GM12878 (cell line): ENCODE results near the gene ACVR1C. TPM values are rescaled to one million over a fixed set of nuclear protein-coding genes. Genes with fewer than 3 reads are reported as not detected.

Experiments
- ATAC-seq: fragments of 200-7000 bp; cut with Tn5 transposase; 3 replicates; pipeline ENCODE4 v1.9.1; 2020; ENCODE audit warnings: mild to moderate bottlenecking, moderate library complexity
- BruUV-seq: library from RNA; stranded (reverse); fragments of 400-500 nt; replicated peaks from 2 replicates; lab custom pipeline; 2021; lab: Mats Ljungman, UMichigan
- CTCF ChIA-PET: fragments of 300-600 bp; sonication (Branson Sonifier 250); formaldehyde crosslinking; extraction: SDS; loops from one replicate; lab custom pipeline; 2021; ENCODE audit warnings: inconsistent platforms; lab: Yijun Ruan, JAX
- POLR2A ChIA-PET: fragments of 350-600 bp; formaldehyde crosslinking; extraction: SDS; loops from one replicate; lab custom pipeline; 2021; ENCODE audit warnings: inconsistent platforms; lab: Charles Lee
- RAD21 ChIA-PET: fragments of 300-600 bp; sonication (Branson Sonifier 250); formaldehyde crosslinking; loops from one replicate; lab custom pipeline; 2023; ENCODE audit warnings: antibody characterized with exemption; ENCODE audit not compliant: unreplicated experiment; lab: Charles Lee
- SMC1A ChIA-PET: fragments of 300-600 bp; sonication (Branson Sonifier 250); formaldehyde crosslinking; loops from one replicate; lab custom pipeline; 2023; ENCODE audit not compliant: unreplicated experiment, uncharacterized antibody; lab: Charles Lee
- DNase-seq: peaks from one replicate; pipeline ENCODE4 v3.0.0-alpha.2; 2011; ENCODE audit warnings: low read depth, low spot score
- FAIRE-seq: peaks from 3 replicates; lab custom pipeline; 2011; peaks lifted over from hg19 to GRCh38; lab: Jason Lieb, UNC
- H2AFZ ChIP-seq: 2 replicates; pipeline ENCODE4 v1.6.0; 2011; ENCODE audit warnings: low read depth, low read length, control low read depth; ENCODE audit not compliant: control insufficient read depth
- H3K27ac ChIP-seq: 2 replicates; pipeline ENCODE4 v1.5.1; 2011; ENCODE audit warnings: control low read depth; ENCODE audit not compliant: control insufficient read depth, insufficient read depth
- H3K27me3 ChIP-seq, 2 experiments: replicated peaks in 1 of 2; 2 replicates each; pipeline versions ENCODE4 v1.6.0 to v1.6.1; 2011; ENCODE audit warnings: low read length in 1 of 2; ENCODE audit not compliant: control insufficient read depth in 2 of 2, insufficient read depth in 2 of 2
- H3K36me3 ChIP-seq, 2 experiments: 2 replicates each; pipeline ENCODE4 v1.5.1; 2011; ENCODE audit warnings: low read length in 1 of 2; ENCODE audit not compliant: control insufficient read depth in 2 of 2, insufficient read depth in 2 of 2
- H3K4me1 ChIP-seq: 2 replicates; pipeline ENCODE4 v1.6.1; 2011; ENCODE audit warnings: mild to moderate bottlenecking, low read length, moderate library complexity, mixed read lengths; ENCODE audit not compliant: control insufficient read depth, insufficient read depth
- H3K4me2 ChIP-seq: 2 replicates; pipeline ENCODE4 v1.6.0; 2011; ENCODE audit warnings: control low read depth; ENCODE audit not compliant: control insufficient read depth, insufficient read depth
- H3K4me3 ChIP-seq: fragments of 200-600 bp; sonication (generic); 2 replicates; pipeline ENCODE4 v1.5.1; 2016
- H3K79me2 ChIP-seq: 2 replicates; pipeline ENCODE4 v1.6.0; 2011; ENCODE audit warnings: low read length; ENCODE audit not compliant: control insufficient read depth, insufficient read depth
- H3K9ac ChIP-seq: 2 replicates; pipeline ENCODE4 v1.8.0; 2011; ENCODE audit warnings: low read length, control low read depth, mixed read lengths; ENCODE audit not compliant: control insufficient read depth, insufficient read depth
- H3K9me3 ChIP-seq: replicated peaks from 3 replicates; pipeline ENCODE4 v1.5.1; 2011; ENCODE audit warnings: mild to moderate bottlenecking, low read length; ENCODE audit not compliant: control insufficient read depth, insufficient read depth
- H4K20me1 ChIP-seq: 2 replicates; pipeline ENCODE4 v1.6.0; 2011; ENCODE audit not compliant: control insufficient read depth, insufficient read depth
- CHD2 ChIP-seq: IDR thresholded peaks from 2 replicates; pipeline ENCODE4 v1.6.1; 2011; ENCODE audit warnings: low read depth, low read length, improper control_type of control experiment, borderline replicate concordance
- NFXL1 ChIP-seq: fragments of 450-650 bp; IDR thresholded peaks from 2 replicates; pipeline ENCODE4 v1.6.1; 2017; ENCODE audit warnings: antibody characterized with exemption, mild to moderate bottlenecking, borderline replicate concordance
- NR2C2 ChIP-seq: IDR thresholded peaks from 2 replicates; pipeline ENCODE4 v1.6.1; 2011; ENCODE audit warnings: borderline replicate concordance, low read depth; ENCODE audit not compliant: control insufficient read depth, insufficient read length
- RBBP5 ChIP-seq: fragments of 200-600 bp; sonication (generic); conservative IDR thresholded peaks from 2 replicates; pipeline ENCODE4 v1.6.1; 2016
- SPI1 ChIP-seq: IDR thresholded peaks from 2 replicates; pipeline ENCODE4 v1.6.1; 2011; ENCODE audit warnings: low read depth, mild to moderate bottlenecking, low read length, moderate library complexity, borderline replicate concordance; ENCODE audit not compliant: insufficient read depth
- ZNF207 ChIP-seq: fragments of 450-650 bp; IDR thresholded peaks from 2 replicates; pipeline ENCODE4 v1.6.1; 2014; ENCODE audit warnings: antibody characterized with exemption, mild to moderate bottlenecking, borderline replicate concordance
- ZNF24 ChIP-seq: fragments of 450-650 bp; IDR thresholded peaks from 2 replicates; pipeline ENCODE4 v1.6.1; 2017; ENCODE audit warnings: antibody characterized with exemption, mild to moderate bottlenecking
- WGBS: methylation state at CpG from one replicate; pipeline ENCODE4 v1.1.6; 2016; ENCODE audit warnings: low lambda C conversion rate; ENCODE audit not compliant: insufficient replicate concordance, insufficient coverage; ENCODE audit errors: missing lambda C conversion rate; 5-methylcytosine and 5-hydroxymethylcytosine counted together
- in situ Hi-C: fragments of 300-500 bp; cut with MboI; formaldehyde crosslinking; loops from 9 replicates; pipeline ENCODE4 v1.14.3; 2018; ENCODE audit warnings: mixed read lengths
- intact Hi-C: fragments of 100-400 bp; cut with micrococcal nuclease; formaldehyde crosslinking; loops from one replicate; pipeline ENCODE4 v1.14.2; 2022; ENCODE audit not compliant: unreplicated experiment
- polyA plus RNA-seq, 11 experiments: library from polyadenylated mRNA; depleted of rRNA in 4 of 11; unstranded in 6 of 11; stranded (reverse) in 5 of 11; fragments of >200 nt; fragmentation: Nextera tagmentation in 4 of 11; fragmentation: Illumina TruSeq in 1 of 11; extraction: Ambion mirVana in 4 of 11; extraction: Trizol in 1 of 11; gene quantifications; 1 replicate in 1 of 11; 2 replicates in 10 of 11; pipeline versions ENCODE4 v1.2.1 to v1.2.3, GENCODE V29; 2011 to 2016; ENCODE audit warnings: inconsistent platforms in 2 of 11, missing spikeins in 2 of 11, low read depth in 1 of 11
- total RNA-seq, 4 experiments: library from RNA; depleted of rRNA in 3 of 4; stranded (reverse); fragments of >200 nt in 3 of 4; fragmentation: Illumina TruSeq in 1 of 4; extraction: Trizol in 1 of 4; gene quantifications; 2 replicates each; pipeline versions ENCODE4 v1.2.1 to v1.2.3, GENCODE V29; 2013 to 2021
- TF ChIP-seq, protein P1 (sequence below): fragments of 450-650 bp; IDR thresholded peaks from 2 replicates; pipeline ENCODE4 v1.6.1; 2017; ENCODE audit warnings: mild to moderate bottlenecking, moderate library complexity

The ACVR1C gene
- total and polyA plus RNA-seq, 10 of the 15 experiments (the other 5 are each of a cell fraction or from before 2014, with no cell fraction given): not detected

DNA sequence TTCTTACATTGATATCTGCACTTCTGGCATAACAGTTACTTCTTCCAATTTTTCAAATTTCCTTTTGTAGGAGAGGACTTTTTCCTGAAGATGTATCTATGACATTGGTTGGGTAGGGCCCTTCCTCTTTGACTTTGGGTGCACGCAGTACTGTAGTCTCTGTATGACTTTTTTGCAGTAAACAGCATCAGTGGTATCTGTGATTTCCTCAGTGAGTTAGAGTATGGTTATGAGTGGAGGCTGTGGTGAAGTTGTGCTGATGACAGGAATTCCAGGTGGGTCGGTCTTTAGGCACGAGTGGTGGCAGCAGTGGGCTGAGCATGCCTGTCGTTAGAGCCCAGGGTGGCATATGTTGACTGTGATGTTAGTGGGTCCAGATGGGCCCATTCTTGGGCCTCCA, 17.6 kb downstream of the ACVR1C start:
- H3K9me3 ChIP-seq: no peaks in the 10 kb centered on the region; the same call in 2 of the 3 replicates
- H3K27me3 ChIP-seq: no peaks in the 10 kb centered on the region
- intact Hi-C loops (no loop called here), in situ Hi-C loops (no loop called here)
- H3K79me2 ChIP-seq: no peaks in the 10 kb centered on the region
- SMC1A ChIA-PET: no interaction called here
- no peak overlapping the region for H3K27ac ChIP-seq
- H4K20me1 ChIP-seq: no peaks in the 10 kb centered on the region
- no TSS peak for BruUV-seq
- WGBS: 43% methylated on average over 4 of the region's 4 CpGs
- TF ChIP-seq CHD2 (no peak), ZNF24 (no peak), NR2C2 (no peak), RBBP5 (no peak), ZNF207 (no peak), NFXL1 (no peak), SPI1 (no peak)
- TF ChIP-seq, protein P1, sequence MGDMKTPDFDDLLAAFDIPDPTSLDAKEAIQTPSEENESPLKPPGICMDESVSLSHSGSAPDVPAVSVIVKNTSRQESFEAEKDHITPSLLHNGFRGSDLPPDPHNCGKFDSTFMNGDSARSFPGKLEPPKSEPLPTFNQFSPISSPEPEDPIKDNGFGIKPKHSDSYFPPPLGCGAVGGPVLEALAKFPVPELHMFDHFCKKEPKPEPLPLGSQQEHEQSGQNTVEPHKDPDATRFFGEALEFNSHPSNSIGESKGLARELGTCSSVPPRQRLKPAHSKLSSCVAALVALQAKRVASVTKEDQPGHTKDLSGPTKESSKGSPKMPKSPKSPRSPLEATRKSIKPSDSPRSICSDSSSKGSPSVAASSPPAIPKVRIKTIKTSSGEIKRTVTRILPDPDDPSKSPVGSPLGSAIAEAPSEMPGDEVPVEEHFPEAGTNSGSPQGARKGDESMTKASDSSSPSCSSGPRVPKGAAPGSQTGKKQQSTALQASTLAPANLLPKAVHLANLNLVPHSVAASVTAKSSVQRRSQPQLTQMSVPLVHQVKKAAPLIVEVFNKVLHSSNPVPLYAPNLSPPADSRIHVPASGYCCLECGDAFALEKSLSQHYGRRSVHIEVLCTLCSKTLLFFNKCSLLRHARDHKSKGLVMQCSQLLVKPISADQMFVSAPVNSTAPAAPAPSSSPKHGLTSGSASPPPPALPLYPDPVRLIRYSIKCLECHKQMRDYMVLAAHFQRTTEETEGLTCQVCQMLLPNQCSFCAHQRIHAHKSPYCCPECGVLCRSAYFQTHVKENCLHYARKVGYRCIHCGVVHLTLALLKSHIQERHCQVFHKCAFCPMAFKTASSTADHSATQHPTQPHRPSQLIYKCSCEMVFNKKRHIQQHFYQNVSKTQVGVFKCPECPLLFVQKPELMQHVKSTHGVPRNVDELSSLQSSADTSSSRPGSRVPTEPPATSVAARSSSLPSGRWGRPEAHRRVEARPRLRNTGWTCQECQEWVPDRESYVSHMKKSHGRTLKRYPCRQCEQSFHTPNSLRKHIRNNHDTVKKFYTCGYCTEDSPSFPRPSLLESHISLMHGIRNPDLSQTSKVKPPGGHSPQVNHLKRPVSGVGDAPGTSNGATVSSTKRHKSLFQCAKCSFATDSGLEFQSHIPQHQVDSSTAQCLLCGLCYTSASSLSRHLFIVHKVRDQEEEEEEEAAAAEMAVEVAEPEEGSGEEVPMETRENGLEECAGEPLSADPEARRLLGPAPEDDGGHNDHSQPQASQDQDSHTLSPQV: no peak
- TF ChIP-seq, all 136 proteins: peak for 0
- Histone ChIP-seq H3K4me3 (no peak overlapping the region), H3K4me2 (no peak overlapping the region), H2AFZ (no peak overlapping the region), H3K4me1 (no peaks in the 10 kb centered on the region), H3K9ac (no peak overlapping the region), H3K36me3 (no peaks in the 10 kb centered on the region; a peak in 1 of 4 replicates)
- ATAC-seq (no peak), DNase-seq (no peak), FAIRE-seq (no peak)
- POLR2A ChIA-PET: no interaction called here
- CTCF ChIA-PET: no interaction called here
- RAD21 ChIA-PET: no interaction called here
